GM18870 (cell line): ENCODE measurements around the gene DDX27.

Experiments
- ATAC-seq: cut with Tn5 transposase; IDR thresholded peaks from one replicate; pipeline ENCODE4 v1.9.1; 2021; ENCODE audit warnings: moderate library complexity; ENCODE audit not compliant: unreplicated experiment

DDX27 gene

GRCh38 chr20:49287555-49288249 is 68.5 kb downstream of the DDX27 start:
- no peak for ATAC-seq

GRCh38 chr20:49288250-49288751 is 69.1 kb downstream of the DDX27 start:
- no peak for ATAC-seq

- ATAC-seq: no peak
These were observed 69.8 kb downstream of the DDX27 start for GRCh38 chr20:49288784-49289696.

GRCh38 chr20:49290608-49291191 is 71.5 kb downstream of the DDX27 start:
- ATAC-seq: no peak

GRCh38 chr20:49291200-49291599 is 72.0 kb downstream of the DDX27 start:
- no peak for ATAC-seq

GRCh38 chr20:49292010-49292409 is 72.8 kb downstream of the DDX27 start:
- ATAC-seq: no peak

GRCh38 chr20:49293122-49293521 is 73.9 kb downstream of the DDX27 start:
- ATAC-seq: no peak
